D721Med (cell line): ENCODE measurements around the gene GASK1B.

Experiments used
- DNase-seq: peaks from one replicate; pipeline ENCODE4 v3.0.0; 2011; ENCODE audit warnings: low spot score; ENCODE audit not compliant: insufficient read length
- FAIRE-seq: peaks from 2 replicates; lab custom pipeline; 2011; peaks lifted over from hg19 to GRCh38; lab: Jason Lieb, UNC
- TF ChIP-seq, protein P1 (sequence below): IDR thresholded peaks from 2 replicates; pipeline ENCODE4 v1.5.1; 2012; ENCODE audit warnings: mild to moderate bottlenecking, control low read depth; ENCODE audit not compliant: insufficient read depth; ENCODE audit errors: missing control alignments

The GASK1B gene

DNA sequence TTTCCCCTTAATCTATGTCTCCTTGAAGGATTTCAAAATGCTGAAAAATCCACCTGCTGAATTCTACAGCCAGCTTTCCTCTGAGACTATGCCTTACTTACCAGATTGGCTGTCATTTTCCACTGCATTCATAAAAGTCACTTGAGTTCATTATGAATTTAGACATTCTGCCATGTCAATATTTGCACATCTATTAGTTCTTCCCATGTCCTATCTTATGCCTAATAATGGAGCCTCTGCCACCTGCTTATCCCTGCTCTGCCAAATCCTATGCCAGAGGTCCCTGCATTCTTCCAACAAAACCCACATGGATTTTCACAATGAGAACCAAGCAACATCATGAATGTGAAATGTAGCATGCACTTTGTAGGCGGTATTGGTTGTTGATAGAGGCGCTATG lies 42.6 kb downstream of the GASK1B start:
- no peak for FAIRE-seq
- TF ChIP-seq, protein P1, sequence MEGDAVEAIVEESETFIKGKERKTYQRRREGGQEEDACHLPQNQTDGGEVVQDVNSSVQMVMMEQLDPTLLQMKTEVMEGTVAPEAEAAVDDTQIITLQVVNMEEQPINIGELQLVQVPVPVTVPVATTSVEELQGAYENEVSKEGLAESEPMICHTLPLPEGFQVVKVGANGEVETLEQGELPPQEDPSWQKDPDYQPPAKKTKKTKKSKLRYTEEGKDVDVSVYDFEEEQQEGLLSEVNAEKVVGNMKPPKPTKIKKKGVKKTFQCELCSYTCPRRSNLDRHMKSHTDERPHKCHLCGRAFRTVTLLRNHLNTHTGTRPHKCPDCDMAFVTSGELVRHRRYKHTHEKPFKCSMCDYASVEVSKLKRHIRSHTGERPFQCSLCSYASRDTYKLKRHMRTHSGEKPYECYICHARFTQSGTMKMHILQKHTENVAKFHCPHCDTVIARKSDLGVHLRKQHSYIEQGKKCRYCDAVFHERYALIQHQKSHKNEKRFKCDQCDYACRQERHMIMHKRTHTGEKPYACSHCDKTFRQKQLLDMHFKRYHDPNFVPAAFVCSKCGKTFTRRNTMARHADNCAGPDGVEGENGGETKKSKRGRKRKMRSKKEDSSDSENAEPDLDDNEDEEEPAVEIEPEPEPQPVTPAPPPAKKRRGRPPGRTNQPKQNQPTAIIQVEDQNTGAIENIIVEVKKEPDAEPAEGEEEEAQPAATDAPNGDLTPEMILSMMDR, result no peak
- no peak for DNase-seq

DNA sequence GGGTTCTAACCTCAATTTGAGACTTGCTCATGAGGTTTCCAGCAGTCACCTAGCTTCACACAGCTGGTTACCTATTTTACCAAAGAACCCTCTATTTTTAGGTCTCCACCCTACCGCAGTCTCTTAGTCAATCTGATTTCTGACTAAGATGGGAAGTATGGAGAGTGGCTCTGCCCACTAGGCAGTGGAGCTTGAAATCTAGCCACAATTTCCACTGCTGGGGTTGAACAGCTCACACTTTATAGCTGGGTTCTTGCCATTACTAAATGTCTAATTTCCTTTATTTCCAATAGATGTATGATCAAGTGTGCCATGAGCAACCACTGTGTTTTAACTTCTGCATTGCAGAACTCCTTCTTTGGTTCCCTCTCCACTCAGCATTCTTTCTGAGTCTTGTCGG lies 43.1 kb downstream of the GASK1B start:
- FAIRE-seq (no peak), DNase-seq (no peak)
- TF ChIP-seq, protein P1, result no peak

DNA sequence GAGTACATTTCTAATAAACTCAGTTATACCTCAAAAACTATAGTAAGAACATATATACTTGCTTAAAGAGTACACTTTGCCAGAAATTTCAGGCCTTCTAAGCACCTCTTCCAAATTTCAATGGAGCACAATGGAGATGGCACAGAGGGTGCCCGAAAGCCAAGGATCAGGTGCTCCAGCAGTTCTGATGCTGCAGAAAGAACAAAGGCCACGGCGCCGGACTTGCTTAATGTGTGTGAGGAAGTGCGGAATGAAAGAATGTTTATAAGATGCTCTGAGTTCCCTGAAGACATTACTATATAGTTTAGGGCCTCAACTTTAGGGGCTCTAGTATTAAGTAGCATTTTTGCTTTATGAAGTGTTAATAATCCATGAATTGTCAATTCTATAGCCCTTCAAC lies 44.3 kb downstream of the GASK1B start:
- DNase-seq, result no peak
- FAIRE-seq, result no peak
- TF ChIP-seq, protein P1, result no peak

DNA sequence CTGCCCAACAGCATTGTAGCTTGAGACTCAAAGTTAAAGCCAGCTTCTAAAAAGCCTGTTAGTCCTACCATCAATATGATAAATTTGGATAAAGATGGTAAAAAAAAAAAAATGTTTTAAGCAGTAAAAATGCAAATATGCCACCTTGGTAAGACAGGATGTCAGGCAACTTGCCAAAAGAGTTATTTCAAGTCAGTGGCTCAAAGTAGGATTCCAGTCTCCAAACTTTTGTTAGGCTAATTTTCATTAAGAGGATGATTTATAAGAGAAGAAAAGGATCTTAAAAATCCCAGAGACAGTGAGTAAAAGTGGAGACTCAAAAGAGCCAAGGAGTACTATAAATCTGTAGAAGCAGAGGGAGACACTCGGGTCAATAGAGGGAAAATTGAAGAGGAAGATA lies 47.5 kb downstream of the GASK1B start:
- TF ChIP-seq, protein P1, result no peak
- FAIRE-seq, result no peak
- DNase-seq, result no peak
